Ishikawa (cell line): ENCODE measurements around the gene SLC7A14.
A peak's percentile ranks its signal among the peaks of the same experiment; 100 is the strongest.

Experiments used
- CEBPB ChIP-seq: IDR thresholded peaks from 2 replicates; pipeline ENCODE4 v1.6.1; 2012
- CREB1 ChIP-seq: IDR thresholded peaks from 2 replicates; pipeline ENCODE4 v1.6.1; 2012; ENCODE audit warnings: low read depth
- EGR1 ChIP-seq: IDR thresholded peaks from 2 replicates; pipeline ENCODE4 v1.6.1; 2012
- EP300 ChIP-seq: IDR thresholded peaks from 2 replicates; pipeline ENCODE4 v1.6.1; 2012; ENCODE audit warnings: borderline replicate concordance
- FOXM1 ChIP-seq: IDR thresholded peaks from 2 replicates; pipeline ENCODE4 v1.6.1; 2012; ENCODE audit warnings: low read depth, borderline replicate concordance
- NFIC ChIP-seq: IDR thresholded peaks from 2 replicates; pipeline ENCODE4 v1.6.1; 2012
- RAD21 ChIP-seq: IDR thresholded peaks from 2 replicates; pipeline ENCODE4 v1.6.1; 2012; ENCODE audit warnings: low read depth
- REST ChIP-seq: IDR thresholded peaks from 2 replicates; pipeline ENCODE4 v1.6.1; 2012; ENCODE audit warnings: low read depth, mild to moderate bottlenecking
- TAF1 ChIP-seq: IDR thresholded peaks from 2 replicates; pipeline ENCODE4 v1.6.1; 2012; ENCODE audit warnings: low read depth, mild to moderate bottlenecking
- TCF12 ChIP-seq: IDR thresholded peaks from 2 replicates; pipeline ENCODE4 v1.6.1; 2012; ENCODE audit warnings: low read depth
- TEAD4 ChIP-seq: IDR thresholded peaks from 2 replicates; pipeline ENCODE4 v1.6.1; 2012
- YY1 ChIP-seq: IDR thresholded peaks from 2 replicates; pipeline ENCODE4 v1.6.1; 2012; ENCODE audit warnings: low read depth
- ZBTB7A ChIP-seq: IDR thresholded peaks from 2 replicates; pipeline ENCODE4 v1.6.1; 2012; ENCODE audit warnings: low read depth
- TF ChIP-seq, protein P1 (sequence below): IDR thresholded peaks from 2 replicates; pipeline ENCODE4 v1.6.1; 2012
- TF ChIP-seq, protein P2 (sequence below): IDR thresholded peaks from 2 replicates; pipeline ENCODE4 v1.6.1; 2012

Gene SLC7A14

GRCh38 chr3:170585937-170586310, at the start of gene SLC7A14:
Gene SLC7A14, minus strand, starts transcription at chr3:170586075. Its CDS starts 59,139 bp downstream, at chr3:170526936.
- no peak for TF ChIP-seq YY1
- TF ChIP-seq REST, result peak; percentile 17; the same call in 1 of the 2 replicates
- no peak for TF ChIP-seq RAD21
- no peak for TF ChIP-seq ZBTB7A
- no peak for TF ChIP-seq NFIC

GRCh38 chr3:170635385-170635735, 49.5 kb upstream of the SLC7A14 start:
- TF ChIP-seq CREB1, result no peak
- TF ChIP-seq TCF12, result no peak
- no peak for TF ChIP-seq TAF1
- TF ChIP-seq, protein P1, sequence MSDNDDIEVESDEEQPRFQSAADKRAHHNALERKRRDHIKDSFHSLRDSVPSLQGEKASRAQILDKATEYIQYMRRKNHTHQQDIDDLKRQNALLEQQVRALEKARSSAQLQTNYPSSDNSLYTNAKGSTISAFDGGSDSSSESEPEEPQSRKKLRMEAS, result no peak
- TF ChIP-seq NFIC, result no peak

DNA sequence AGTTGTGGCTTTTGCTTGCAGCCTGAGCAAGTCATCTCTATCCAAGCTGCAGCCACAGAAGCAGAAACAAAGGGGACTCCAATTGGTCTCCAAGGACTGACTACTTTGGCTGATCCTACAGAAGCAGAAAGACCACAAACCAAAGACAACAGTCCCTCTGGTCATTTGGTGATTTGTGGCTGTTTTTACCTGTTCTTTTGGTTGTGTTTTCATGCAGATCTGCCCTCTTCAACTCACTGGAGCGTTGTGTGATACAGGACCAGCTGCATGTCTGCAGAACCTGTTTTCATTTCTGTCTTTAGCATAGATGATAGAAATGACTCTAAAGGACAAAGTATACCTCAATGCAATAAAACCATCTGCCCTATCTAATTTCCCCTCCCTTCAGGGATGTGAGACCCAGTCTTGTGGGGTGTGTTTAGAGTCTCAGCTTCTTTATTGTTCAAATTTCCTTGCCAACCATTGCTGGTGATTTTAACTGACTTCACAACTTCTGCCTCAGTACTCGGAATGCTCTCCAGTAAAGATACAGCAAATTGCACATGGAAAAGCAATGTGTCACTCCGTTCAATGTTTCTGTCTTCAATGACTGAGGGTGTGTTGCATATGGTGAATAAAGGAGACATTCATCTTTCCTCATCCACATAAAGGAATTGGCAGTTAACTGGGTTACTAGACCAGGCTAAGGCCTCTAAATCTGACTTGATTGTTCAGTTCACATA, 48.9 kb upstream of the SLC7A14 start:
- TF ChIP-seq CEBPB (no peak), TAF1 (no peak), EP300 (no peak), ZBTB7A (no peak)
- TF ChIP-seq, protein P2, sequence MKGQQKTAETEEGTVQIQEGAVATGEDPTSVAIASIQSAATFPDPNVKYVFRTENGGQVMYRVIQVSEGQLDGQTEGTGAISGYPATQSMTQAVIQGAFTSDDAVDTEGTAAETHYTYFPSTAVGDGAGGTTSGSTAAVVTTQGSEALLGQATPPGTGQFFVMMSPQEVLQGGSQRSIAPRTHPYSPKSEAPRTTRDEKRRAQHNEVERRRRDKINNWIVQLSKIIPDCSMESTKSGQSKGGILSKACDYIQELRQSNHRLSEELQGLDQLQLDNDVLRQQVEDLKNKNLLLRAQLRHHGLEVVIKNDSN, result no peak

DNA sequence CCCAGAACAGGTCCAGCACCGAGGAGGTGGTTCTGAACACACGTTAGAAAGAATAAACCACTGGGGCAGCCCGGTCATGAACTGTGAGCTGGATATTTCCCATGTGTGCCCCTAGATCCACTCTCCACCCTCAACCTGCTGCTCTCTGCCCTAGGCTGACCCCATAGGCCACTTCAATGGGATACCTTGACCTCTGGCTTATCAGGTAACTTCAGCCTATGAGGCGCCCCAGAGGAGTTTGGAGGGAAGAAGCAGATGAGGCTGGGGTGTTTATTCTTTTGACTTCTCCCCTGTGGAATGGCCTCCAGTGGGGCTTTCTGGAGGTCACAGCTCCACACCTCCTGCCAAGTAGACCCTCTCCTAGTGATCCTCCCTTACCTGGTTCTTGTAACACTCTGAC, 47.7 kb upstream of the SLC7A14 start:
- TF ChIP-seq EP300, result no peak
- no peak for TF ChIP-seq TEAD4
- no peak for TF ChIP-seq CREB1
- TF ChIP-seq, protein P1, result no peak
- TF ChIP-seq RAD21, result no peak
- no peak for TF ChIP-seq ZBTB7A

GRCh38 chr3:170632780-170633179, 46.9 kb upstream of the SLC7A14 start:
- TF ChIP-seq TCF12 (no peak), TEAD4 (no peak), EGR1 (no peak), CEBPB (no peak), FOXM1 (no peak), RAD21 (no peak), EP300 (no peak), NFIC (no peak), REST (no peak), ZBTB7A (no peak)
- TF ChIP-seq, protein P2, result no peak
- TF ChIP-seq, protein P1, result no peak

DNA sequence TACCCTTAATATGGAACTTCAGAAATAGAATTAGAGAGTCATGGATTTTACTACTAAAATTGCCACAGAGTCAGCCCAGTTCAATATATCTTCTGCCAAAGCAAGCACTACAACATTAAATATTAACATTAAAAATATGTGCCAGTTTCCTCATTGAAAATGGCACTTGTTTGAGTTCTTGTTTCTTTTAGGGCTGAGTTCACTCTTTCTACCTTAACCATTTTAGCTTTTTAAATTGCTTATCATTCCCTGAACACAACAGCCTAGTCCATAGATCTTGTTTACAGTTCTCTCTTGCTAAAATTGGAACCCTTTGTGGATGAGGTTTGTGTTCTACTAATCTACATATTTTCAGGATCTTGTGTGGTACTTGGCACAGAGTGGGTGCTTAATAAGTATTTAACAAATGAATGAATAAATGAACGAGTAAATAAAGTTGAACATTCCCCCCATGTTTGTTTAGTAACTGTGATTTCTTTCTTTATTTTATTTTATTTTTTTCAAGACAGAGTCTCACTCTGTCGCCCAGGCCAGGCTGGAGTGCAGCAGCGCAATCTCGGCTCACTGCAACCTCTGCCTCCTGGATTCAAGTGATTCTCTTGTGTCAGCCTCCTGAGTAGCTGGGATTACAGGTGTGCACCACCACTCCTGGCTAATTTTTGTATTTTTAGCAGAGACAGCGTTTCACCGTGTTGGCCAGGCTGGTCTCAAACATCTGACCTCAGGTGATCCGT, 46.0 kb upstream of the SLC7A14 start:
- TF ChIP-seq FOXM1 (no peak), CREB1 (no peak), NFIC (no peak), TCF12 (no peak), TAF1 (no peak), EP300 (no peak), YY1 (no peak), ZBTB7A (no peak), REST (no peak), CEBPB (no peak), TEAD4 (no peak)
- TF ChIP-seq, protein P1, result no peak
